Measurements from ENCODE around the gene DPP10.

Gene DPP10

GRCh38 chr2:115160531-115161080 lies 718.2 kb downstream of the DPP10 start:
- DNase-seq (ENCODE audit: low read depth in 2 of 2) = no peak

- DNase-seq (ENCODE audit: low read depth in 2 of 2) = no peak
Measured at GRCh38 chr2:115161081-115161770, 718.8 kb downstream of the DPP10 start.

- DNase-seq (ENCODE audit: low read depth in 2 of 2) = no peak
Measured at GRCh38 chr2:115161771-115162493, 719.5 kb downstream of the DPP10 start.

- no peak for DNase-seq (ENCODE audit: low read depth in 2 of 2)
Measured at GRCh38 chr2:115162494-115163293, 720.3 kb downstream of the DPP10 start.

DNA sequence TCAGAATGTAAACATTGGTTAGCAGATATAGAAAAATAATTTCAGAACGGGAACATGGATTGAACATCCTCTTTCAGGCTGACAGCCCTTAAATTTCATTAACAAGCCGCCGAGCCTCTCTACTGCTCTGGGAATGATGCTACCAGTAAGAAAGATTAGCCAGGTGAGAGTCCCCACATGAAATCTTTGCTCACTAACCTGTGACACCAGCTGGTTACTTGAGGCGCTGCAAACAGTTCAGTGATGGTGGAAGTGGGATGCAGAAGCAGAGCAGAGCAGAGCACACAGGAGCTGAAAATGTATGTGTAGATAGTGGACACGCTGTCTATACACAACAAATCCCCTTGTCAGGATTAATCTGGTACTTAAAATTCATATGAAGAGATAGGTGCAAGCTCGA lies 721.1 kb downstream of the DPP10 start:
- no peak for DNase-seq (ENCODE audit: low read depth in 2 of 2)

GRCh38 chr2:115165529-115166109 lies 723.2 kb downstream of the DPP10 start:
- no peak for DNase-seq (ENCODE audit: low read depth in 2 of 2)

DNA sequence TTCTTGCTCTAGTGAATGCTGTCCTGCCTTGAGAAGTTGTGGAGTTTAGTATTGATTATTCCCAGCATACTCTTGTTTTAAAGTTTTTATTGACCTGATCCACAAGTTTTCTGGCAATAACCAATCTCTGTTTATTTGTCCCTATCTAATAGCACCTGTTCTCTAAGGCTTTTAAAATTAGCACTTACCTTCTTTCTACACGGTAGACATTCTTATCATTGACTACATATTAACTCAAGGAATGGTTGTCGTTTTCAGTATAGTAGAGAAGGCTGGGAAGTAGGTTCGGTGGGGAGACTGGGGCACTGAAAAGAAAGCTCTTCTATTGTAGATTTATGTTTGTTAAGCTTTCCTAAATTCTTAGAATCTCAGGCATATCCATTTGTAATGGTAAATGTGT lies 726.0 kb downstream of the DPP10 start:
- DNase-seq (ENCODE audit: low read depth in 2 of 2) = no peak

DNA sequence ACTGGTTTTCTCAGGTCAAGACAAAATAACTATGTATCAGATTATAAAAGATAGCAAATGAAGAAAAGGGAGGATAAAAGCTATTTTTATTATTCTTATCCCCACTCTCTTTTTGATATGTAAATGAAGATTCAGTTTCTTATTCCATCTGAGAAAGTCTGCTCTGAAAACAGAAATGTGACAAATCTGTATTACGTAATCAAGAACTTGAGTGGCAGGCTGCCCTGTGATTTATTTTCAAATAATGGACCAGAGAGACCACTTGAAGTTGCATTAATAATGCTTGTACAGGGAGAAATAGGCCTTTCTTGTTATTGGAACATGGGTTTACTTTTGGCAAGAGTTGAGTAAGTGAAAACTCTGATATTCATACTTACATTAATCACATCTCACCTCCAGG lies 727.4 kb downstream of the DPP10 start:
- DNase-seq (ENCODE audit: low read depth in 2 of 2) = no peak

DNA sequence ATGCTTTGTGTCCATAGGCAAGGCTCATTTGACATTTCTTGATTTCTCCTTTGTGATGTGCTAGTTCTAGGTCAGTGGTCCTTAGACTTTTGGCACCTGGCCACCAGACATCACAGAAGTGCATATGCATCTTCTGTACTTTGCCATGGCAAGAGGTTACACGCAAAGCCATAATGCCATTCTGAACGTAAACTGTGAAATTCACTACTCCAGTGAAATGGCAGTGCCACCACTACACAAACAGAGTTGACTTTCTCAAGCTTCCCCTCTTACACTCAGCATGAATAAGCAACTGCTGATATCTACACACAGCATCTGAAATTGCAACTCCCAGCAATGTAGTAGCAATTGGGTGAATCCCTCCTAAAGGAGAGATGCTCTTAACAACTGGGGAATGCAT lies 729.3 kb downstream of the DPP10 start:
- no peak for DNase-seq (ENCODE audit: low read depth in 2 of 2)

GRCh38 chr2:115174651-115175050 lies 732.2 kb downstream of the DPP10 start:
- DNase-seq (ENCODE audit: low read depth in 2 of 2) = no peak

DNA sequence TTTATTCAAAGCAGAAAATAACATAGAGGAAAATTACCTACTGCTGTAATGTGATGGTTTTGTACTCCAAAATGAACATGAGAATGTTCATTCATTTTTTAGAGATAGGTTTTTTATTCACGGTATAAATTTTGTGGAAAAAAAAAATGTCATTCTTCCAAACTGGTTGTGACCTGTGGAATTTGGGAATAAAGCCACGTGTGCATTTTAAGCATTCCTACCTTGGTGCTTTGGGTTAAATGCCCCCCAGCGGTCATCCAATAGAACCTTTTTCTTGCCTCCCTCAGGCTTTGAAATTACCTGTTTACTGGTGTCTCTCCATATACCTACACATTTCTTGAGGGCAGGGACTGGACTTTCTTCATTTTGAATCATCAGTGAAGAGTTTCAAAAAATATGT lies 740.7 kb downstream of the DPP10 start:
- no peak for DNase-seq (ENCODE audit: low read depth in 2 of 2)

DNA sequence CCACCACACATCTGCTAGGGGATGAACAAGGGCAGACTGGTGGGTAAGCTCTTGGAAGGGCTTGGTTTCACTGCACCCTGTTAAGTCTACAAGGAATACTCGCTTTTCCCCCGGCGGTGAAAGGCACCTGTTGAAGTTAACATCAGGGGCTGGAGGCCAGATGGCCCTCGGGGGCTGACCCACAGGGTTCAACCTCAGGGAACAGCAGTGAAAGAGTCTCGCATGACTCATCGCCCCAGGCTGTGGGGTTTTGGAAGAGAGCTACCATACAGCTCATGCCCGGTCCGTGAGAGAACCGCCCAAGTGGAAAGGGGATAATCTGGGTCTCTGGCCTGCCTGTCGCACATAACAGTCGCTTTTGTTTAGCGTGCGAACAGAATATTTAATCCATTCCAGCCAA lies 748.0 kb downstream of the DPP10 start:
- no peak for DNase-seq (ENCODE audit: low read depth in 2 of 2)

DNA sequence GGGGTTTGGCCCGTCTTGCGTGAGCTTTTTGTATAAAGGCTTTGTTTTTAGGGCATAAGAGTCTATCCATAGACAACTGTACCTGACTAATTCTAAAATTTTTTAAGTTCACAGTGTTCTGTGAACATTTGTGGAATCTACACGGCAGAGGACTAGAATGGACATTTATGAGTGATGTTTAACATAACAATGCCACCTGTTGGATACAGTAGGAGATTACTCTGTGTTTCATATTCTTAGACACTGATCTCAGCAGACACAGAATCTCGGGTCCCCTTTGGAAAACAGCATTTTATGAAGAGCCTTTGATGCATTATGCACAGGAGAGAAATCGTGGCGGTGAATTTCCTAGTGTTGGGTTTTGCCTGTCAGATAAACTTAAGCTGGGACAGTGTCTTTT lies 752.2 kb downstream of the DPP10 start:
- no peak for DNase-seq (ENCODE audit: low read depth in 2 of 2)

DNA sequence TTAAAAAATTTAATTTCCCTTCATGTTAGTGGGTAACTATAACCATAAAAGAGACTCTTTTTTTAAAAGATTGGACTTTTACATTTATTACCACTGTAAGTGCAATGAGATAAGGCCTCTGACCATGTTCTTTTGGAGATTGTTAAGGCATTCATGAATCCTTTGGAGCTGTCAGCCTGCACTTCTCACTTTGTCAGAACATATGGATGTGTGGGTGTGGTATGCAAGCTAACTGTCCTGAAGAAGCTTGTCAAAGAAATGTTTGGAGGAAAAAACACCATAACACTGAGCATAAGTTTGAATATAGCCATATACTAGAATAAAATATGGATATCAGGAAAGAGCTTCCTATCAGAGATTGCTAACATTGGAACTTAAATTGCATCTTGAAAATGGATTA lies 754.1 kb downstream of the DPP10 start:
- no peak for DNase-seq (ENCODE audit: low read depth in 2 of 2)

GRCh38 chr2:115199966-115200365 lies 757.5 kb downstream of the DPP10 start:
- DNase-seq (ENCODE audit: low read depth in 2 of 2) = no peak

DNA sequence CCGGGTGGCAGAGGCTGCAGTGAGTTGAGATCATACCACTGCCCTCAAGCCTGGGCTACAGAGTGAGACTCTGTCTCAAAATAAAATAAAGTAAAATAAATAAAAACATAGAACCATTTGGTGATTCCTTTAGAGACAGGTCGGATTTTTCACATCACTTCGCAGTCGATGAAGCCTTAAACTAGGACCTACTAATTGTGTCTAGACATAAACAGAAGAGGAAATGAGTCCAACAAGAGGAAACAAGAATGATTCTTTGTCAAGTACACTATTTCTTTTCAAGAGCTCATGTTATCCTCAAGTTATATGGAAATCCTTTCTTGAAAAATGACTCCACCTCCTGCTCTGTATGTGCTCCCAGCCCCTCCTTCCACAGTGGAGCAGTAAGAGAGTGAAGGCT lies 758.9 kb downstream of the DPP10 start:
- no peak for DNase-seq (ENCODE audit: low read depth in 2 of 2)

- no peak for DNase-seq (ENCODE audit: low read depth in 2 of 2)
Measured at GRCh38 chr2:115208493-115209164, 766.2 kb downstream of the DPP10 start.

GRCh38 chr2:115214050-115214449 lies 771.6 kb downstream of the DPP10 start:
- no peak for DNase-seq (ENCODE audit: low read depth in 2 of 2)

DNA sequence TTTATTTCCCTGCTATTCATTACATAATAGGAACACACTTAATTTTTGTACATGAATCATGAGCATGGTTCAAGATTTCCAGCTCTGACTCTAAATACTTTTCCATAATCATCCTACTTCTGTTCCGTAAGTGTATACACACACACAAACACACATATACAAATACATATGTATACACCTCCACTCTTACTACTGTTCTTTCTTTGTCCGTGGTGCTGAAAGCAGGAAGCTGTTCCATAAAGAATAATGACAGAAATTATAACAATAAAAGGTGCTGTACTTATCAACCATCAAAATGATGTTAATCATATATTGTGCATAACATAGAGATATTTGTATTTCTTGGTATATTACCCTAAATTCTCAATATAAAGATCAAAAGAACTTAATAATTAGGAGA lies 776.9 kb downstream of the DPP10 start:
- DNase-seq (ENCODE audit: low read depth in 2 of 2) = no peak

DNA sequence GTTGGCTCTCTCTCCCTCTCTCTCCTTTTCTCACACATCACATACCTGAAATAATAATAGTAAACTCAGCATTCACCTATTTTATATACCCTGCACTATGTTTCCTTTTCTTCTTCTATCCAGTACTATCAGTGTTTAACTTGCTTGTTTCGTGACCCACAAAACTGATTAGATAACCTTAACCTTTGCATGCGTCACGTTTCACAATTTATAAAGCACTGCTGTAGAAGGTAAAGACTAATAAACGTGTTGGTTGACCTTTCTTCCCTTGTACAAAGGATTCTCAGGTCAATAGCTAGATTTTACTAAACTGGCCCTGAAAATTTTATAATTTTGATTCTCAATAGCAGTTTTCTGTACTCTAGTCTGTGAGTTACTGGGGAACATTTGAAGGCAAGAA lies 791.7 kb downstream of the DPP10 start:
- DNase-seq (ENCODE audit: low read depth in 2 of 2) = no peak

DNA sequence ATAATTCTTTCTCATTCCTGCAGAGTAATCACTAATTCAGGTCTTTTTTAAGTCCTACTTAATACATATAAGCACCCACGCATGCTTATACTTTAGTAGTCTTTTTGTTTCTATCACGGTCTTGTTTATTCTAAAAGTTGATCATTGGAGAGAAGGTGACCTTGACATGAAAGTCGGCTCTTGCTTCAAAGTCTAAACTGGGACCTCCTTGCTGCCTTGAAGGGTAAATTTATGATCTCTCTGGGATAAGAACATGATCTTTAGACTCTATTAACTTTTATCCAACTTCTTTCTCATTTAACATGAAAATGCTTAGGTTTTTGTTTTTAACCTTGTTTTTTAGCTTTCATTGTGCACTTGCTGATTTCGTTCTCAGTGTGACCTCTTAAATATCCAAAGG lies 792.3 kb downstream of the DPP10 start:
- DNase-seq (ENCODE audit: low read depth in 2 of 2) = no peak

- DNase-seq (ENCODE audit: low read depth in 2 of 2) = no peak
Measured at GRCh38 chr2:115248066-115248465, 805.6 kb downstream of the DPP10 start.
